Ishikawa (cell line): ENCODE data around the gene SIRT5.

Experiments used
- TF ChIP-seq, protein P1 (sequence below): IDR thresholded peaks from 2 replicates; pipeline ENCODE4 v1.6.1; 2012
- TF ChIP-seq, protein P2 (sequence below): IDR thresholded peaks from 2 replicates; pipeline ENCODE4 v1.6.1; 2012

DNA sequence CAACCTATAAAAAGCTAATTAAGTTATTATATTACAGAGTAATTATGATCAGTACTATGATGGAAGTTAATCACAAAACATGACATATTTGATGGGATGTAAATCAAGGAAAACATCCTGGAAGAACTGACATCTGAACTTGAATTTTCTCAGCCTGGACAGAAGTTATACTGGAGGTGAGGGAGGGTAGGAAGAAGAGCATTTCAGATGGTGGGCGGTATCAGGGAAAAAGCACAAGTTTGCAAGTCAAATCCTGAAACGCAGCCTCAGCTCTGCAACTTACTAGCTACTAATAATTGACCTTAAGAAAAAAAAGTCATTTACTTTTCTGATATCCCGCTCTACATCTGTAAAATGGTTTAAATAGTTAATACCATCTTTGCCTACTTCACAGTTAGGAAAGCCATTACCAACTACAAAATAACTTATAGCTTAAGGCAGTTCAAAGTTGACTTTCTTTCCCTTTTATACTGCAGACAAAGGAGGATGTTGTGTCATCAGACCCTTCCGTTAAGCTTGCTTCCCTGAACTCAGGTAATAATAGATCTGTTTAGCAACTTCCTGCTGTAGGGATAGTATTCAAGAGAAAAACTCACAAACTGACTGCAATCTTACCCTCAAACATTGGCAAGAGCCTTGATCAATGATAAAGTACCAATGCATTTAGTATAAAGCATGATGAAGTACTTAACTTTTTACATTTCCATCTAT, 61.7 kb downstream of the SIRT5 start:
- TF ChIP-seq, protein P1, sequence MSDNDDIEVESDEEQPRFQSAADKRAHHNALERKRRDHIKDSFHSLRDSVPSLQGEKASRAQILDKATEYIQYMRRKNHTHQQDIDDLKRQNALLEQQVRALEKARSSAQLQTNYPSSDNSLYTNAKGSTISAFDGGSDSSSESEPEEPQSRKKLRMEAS: no peak
- TF ChIP-seq, protein P2, sequence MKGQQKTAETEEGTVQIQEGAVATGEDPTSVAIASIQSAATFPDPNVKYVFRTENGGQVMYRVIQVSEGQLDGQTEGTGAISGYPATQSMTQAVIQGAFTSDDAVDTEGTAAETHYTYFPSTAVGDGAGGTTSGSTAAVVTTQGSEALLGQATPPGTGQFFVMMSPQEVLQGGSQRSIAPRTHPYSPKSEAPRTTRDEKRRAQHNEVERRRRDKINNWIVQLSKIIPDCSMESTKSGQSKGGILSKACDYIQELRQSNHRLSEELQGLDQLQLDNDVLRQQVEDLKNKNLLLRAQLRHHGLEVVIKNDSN: no peak
